GM23338 (cell line): ENCODE data around the gene ZFY. TPM values are rescaled to one million over a fixed set of nuclear protein-coding genes. Genes with fewer than 3 reads are reported as not detected.
A peak's percentile ranks its signal among the peaks of the same experiment; 100 is the strongest.

ENCODE experiments used
- ATAC-seq: fragments of 200-7000 bp; cut with Tn5 transposase; 3 replicates; pipeline ENCODE4 v1.9.1; 2020
- DNase-seq: peaks from one replicate; pipeline ENCODE4 v3.0.0-alpha.2; 2015; ENCODE audit warnings: low spot score
- H2AFZ ChIP-seq: fragments of 200-600 bp; sonication (generic); 2 replicates; pipeline ENCODE4 v1.8.0; 2016; ENCODE audit warnings: antibody characterized with exemption, mild to moderate bottlenecking, moderate library complexity
- H3F3A ChIP-seq: fragments of 200-600 bp; sonication (generic); replicated peaks from 2 replicates; pipeline ENCODE4 v1.8.0; 2017; ENCODE audit warnings: antibody characterized with exemption, mixed run types, low read depth
- H3K27ac ChIP-seq: fragments of 200-600 bp; sonication (generic); 2 replicates; pipeline ENCODE4 v1.6.1; 2016; ENCODE audit warnings: low read depth
- H3K27me3 ChIP-seq: fragments of 200-600 bp; sonication (generic); 2 replicates; pipeline ENCODE4 v1.8.0; 2016; ENCODE audit warnings: mild to moderate bottlenecking, mixed run types, moderate library complexity; ENCODE audit not compliant: insufficient read depth
- H3K36me3 ChIP-seq: fragments of 200-600 bp; sonication (generic); 2 replicates; pipeline ENCODE4 v1.8.0; 2016; ENCODE audit warnings: mild to moderate bottlenecking; ENCODE audit not compliant: insufficient read depth
- H3K4me1 ChIP-seq: fragments of 200-600 bp; sonication (generic); 2 replicates; pipeline ENCODE4 v1.8.0; 2016; ENCODE audit warnings: mild to moderate bottlenecking, moderate library complexity; ENCODE audit not compliant: insufficient read depth
- H3K4me2 ChIP-seq: fragments of 200-600 bp; sonication (generic); 2 replicates; pipeline ENCODE4 v1.7.1; 2017; ENCODE audit warnings: mixed run types
- H3K4me3 ChIP-seq: fragments of 200-600 bp; sonication (generic); 2 replicates; pipeline ENCODE4 v1.6.1; 2016; ENCODE audit warnings: mixed run types
- H3K79me2 ChIP-seq: fragments of 200-600 bp; sonication (generic); replicated peaks from 2 replicates; pipeline ENCODE4 v1.8.0; 2017; ENCODE audit warnings: mild to moderate bottlenecking; ENCODE audit not compliant: insufficient read depth
- H3K9me2 ChIP-seq: fragments of 200-600 bp; sonication (generic); 2 replicates; pipeline ENCODE4 v1.8.0; 2017; ENCODE audit not compliant: insufficient read depth
- H4K20me1 ChIP-seq: fragments of 200-600 bp; sonication (generic); replicated peaks from 2 replicates; pipeline ENCODE4 v1.8.0; 2017; ENCODE audit warnings: mild to moderate bottlenecking; ENCODE audit not compliant: insufficient read depth
- H3K27ac Mint-ChIP-seq: 2 replicates; pipeline ENCODE4 v1.8.0; 2020; ENCODE audit warnings: inconsistent platforms, mild to moderate bottlenecking, moderate library complexity, mixed read lengths
- H3K27me3 Mint-ChIP-seq: 3 replicates; pipeline ENCODE4 v1.8.0; 2022; ENCODE audit warnings: low read depth, mild to moderate bottlenecking, moderate library complexity, mixed read lengths, inconsistent platforms; ENCODE audit not compliant: insufficient read depth, poor library complexity
- H3K36me3 Mint-ChIP-seq: 3 replicates; pipeline ENCODE4 v1.8.0; 2021; ENCODE audit warnings: low read depth, mild to moderate bottlenecking, inconsistent platforms, moderate library complexity, mixed read lengths
- H3K4me1 Mint-ChIP-seq: 3 replicates; pipeline ENCODE4 v1.8.0; 2020; ENCODE audit warnings: mild to moderate bottlenecking, inconsistent platforms, mixed read lengths
- H3K4me3 Mint-ChIP-seq: 3 replicates; pipeline ENCODE4 v1.8.0; 2021; ENCODE audit warnings: moderate library complexity, mild to moderate bottlenecking, inconsistent platforms, mixed read lengths
- H3K9me3 Mint-ChIP-seq: 3 replicates; pipeline ENCODE4 v1.8.0; 2020; ENCODE audit warnings: moderate library complexity, mild to moderate bottlenecking, inconsistent platforms, mixed read lengths
- EZH2 ChIP-seq: fragments of 200-600 bp; sonication (generic); IDR thresholded peaks from one replicate; pipeline ENCODE4 v1.8.0; 2017; ENCODE audit warnings: antibody characterized with exemption, mild to moderate bottlenecking, low read depth; ENCODE audit not compliant: unreplicated experiment
- EZH2phosphoT487 ChIP-seq: fragments of 200-600 bp; sonication (generic); IDR thresholded peaks from one replicate; pipeline ENCODE4 v1.8.1; 2018; ENCODE audit warnings: antibody characterized with exemption; ENCODE audit not compliant: unreplicated experiment
- JUNB ChIP-seq: IDR thresholded peaks from one replicate; pipeline ENCODE4 v1.6.1; 2016; ENCODE audit warnings: antibody characterized with exemption; ENCODE audit not compliant: unreplicated experiment
- NANOG ChIP-seq: IDR thresholded peaks from 2 replicates; pipeline ENCODE4 v1.6.1; 2016; ENCODE audit warnings: antibody characterized with exemption, borderline replicate concordance
- POLR2AphosphoS5 ChIP-seq: IDR thresholded peaks from 2 replicates; pipeline ENCODE4 v1.6.1; 2016; ENCODE audit warnings: antibody characterized with exemption, low read depth
- STAT1 ChIP-seq: IDR thresholded peaks from one replicate; pipeline ENCODE4 v1.6.1; 2016; ENCODE audit warnings: antibody characterized with exemption; ENCODE audit not compliant: unreplicated experiment
- ZNF331 ChIP-seq: fragments of 250-450 bp; sonication (Bioruptor Pico); IDR thresholded peaks from 2 replicates; pipeline ENCODE4 v1.5.0; 2020; ENCODE audit warnings: low read depth, mild to moderate bottlenecking, moderate library complexity
- ZNF462 ChIP-seq: fragments of 250-450 bp; sonication (Bioruptor Pico); IDR thresholded peaks from 2 replicates; pipeline ENCODE4 v1.5.0; 2020; ENCODE audit warnings: mild to moderate bottlenecking, moderate library complexity
- polyA plus RNA-seq: library from polyadenylated mRNA; unstranded; fragments of >200 nt; fragmentation: Nextera tagmentation; extraction: Ambion mirVana; gene quantifications from 2 replicates; pipeline ENCODE4 v1.2.1, GENCODE V29; 2016
- total RNA-seq: library from RNA; depleted of rRNA; stranded (reverse); fragments of >200 nt; shearing (Covaris generic); gene quantifications from 2 replicates; pipeline ENCODE4 v1.2.3, GENCODE V29; 2014

ZFY gene
- total and polyA plus RNA-seq, 2 experiments from 2014 or later: 4.5 to 9.4 TPM

- no peak for TF ChIP-seq ZNF462 (CRISPR knock-in tag)
These were observed 67.0 kb downstream of the ZFY start (continued) for GRCh38 chrY:3002190-3002589.

GRCh38 chrY:3002680-3003515, 67.7 kb downstream of the ZFY start:
- Histone ChIP-seq H3K27ac (no peak overlapping the region), H3K9me2 (no peaks in the 10 kb centered on the region), H2AFZ (0 out of 2 replicates have a peak overlapping the region, but pooled peaks have one; percentile 52), H3K79me2 (no peaks in the 10 kb centered on the region), H4K20me1 (no peaks in the 10 kb centered on the region), H3K4me2 (peak overlapping the region; percentile 26; the same call in 1 of the 2 replicates), H3F3A (no peaks in the 10 kb centered on the region), H3K4me3 (no peak overlapping the region), H3K36me3 (no peaks in the 10 kb centered on the region), H3K27me3 (no peaks in the 10 kb centered on the region), H3K4me1 (peaks cover 8% of the 10 kb centered on the region; the same call in 1 of the 2 replicates)
- 0 out of 2 replicates have a peak overlapping the region, but pooled peaks have one; percentile 70 for H3K27ac Mint-ChIP-seq
- DNase-seq (no peak), ATAC-seq (no peak)
- peaks cover 18% of the 10 kb centered on the region for H3K4me1 Mint-ChIP-seq
- H3K9me3 Mint-ChIP-seq: no peaks in the 10 kb centered on the region
- H3K36me3 Mint-ChIP-seq: no peaks in the 10 kb centered on the region
- peak overlapping the region; percentile 14; the same call in 1 of the 3 replicates for H3K4me3 Mint-ChIP-seq
- peaks cover 2% of the 10 kb centered on the region for H3K27me3 Mint-ChIP-seq
- no peak for TF ChIP-seq NANOG
- TF ChIP-seq EZH2phosphoT487: no peak
- TF ChIP-seq POLR2AphosphoS5: no peak
- no peak for TF ChIP-seq JUNB
- no peak for TF ChIP-seq STAT1
- no peak for TF ChIP-seq EZH2
- TF ChIP-seq ZNF331: no peak
- TF ChIP-seq ZNF462 (CRISPR knock-in tag): no peak
